Ovary (tissue), 9 donors: ENCODE results near the gene AIFM1. TPM values are rescaled to one million over a fixed set of nuclear protein-coding genes. Genes with fewer than 3 reads are reported as not detected.
A peak's percentile ranks its signal among the peaks of the same experiment; 100 is the strongest.

Source experiments
- DNase-seq, 5 donors: peaks; one replicate each; pipeline ENCODE4 v3.0.0-alpha.2; 2019 to 2020
- H3K27ac ChIP-seq, 2 donors: fragments of 200-600 bp; one replicate each; pipeline versions ENCODE4 v1.5.1 to v1.8.0; 2019 to 2022
- H3K27me3 ChIP-seq: fragments of 200-600 bp; one replicate; pipeline ENCODE4 v1.8.0; 2022
- H3K36me3 ChIP-seq: fragments of 200-600 bp; sonication (generic); one replicate; pipeline ENCODE4 v1.5.1; 2019
- H3K4me1 ChIP-seq: one replicate; pipeline ENCODE4 v1.8.1; 2013; ENCODE audit warnings: mild to moderate bottlenecking, moderate library complexity; ENCODE audit not compliant: insufficient read depth
- H3K4me3 ChIP-seq: fragments of 200-600 bp; sonication (generic); one replicate; pipeline ENCODE4 v1.5.1; 2017
- H3K9me3 ChIP-seq, 2 donors: fragments of 200-600 bp in 1 of 2; sonication (generic) in 1 of 2; one replicate each; pipeline versions ENCODE4 v1.5.1 to v1.8.1; 2013 to 2019; ENCODE audit warnings: mild to moderate bottlenecking in 1 of 2, moderate library complexity in 1 of 2
- CTCF ChIP-seq, 3 donors: fragments of 450-650 bp in 2 of 3; fragments of 200-600 bp in 1 of 3; IDR thresholded peaks; one replicate each; pipeline versions ENCODE4 v1.5.1 to v1.8.0; 2016 to 2022; ENCODE audit warnings: antibody characterized with exemption in 3 of 3, mild to moderate bottlenecking in 1 of 3
- EP300 ChIP-seq: sonication (generic); formaldehyde crosslinking; IDR thresholded peaks from one replicate; pipeline ENCODE4 v1.6.1; 2017; ENCODE audit warnings: antibody characterized with exemption
- POLR2A ChIP-seq: fragments of 450-650 bp; IDR thresholded peaks from one replicate; pipeline ENCODE4 v1.6.1; 2017; ENCODE audit warnings: antibody characterized with exemption, mild to moderate bottlenecking, moderate library complexity
- WGBS, 3 donors: extraction: QIAGEN DNeasy Blood & Tissue Kit in 1 of 3; methylation state at CpG; one replicate each; pipeline versions ENCODE4 v1.1.5 to v1.1.7; 2013 to 2017; 5-methylcytosine and 5-hydroxymethylcytosine counted together
- intact Hi-C, 4 donors: fragments of 100-400 bp; cut with DNase I; formaldehyde crosslinking; loops; one replicate each; pipeline versions ENCODE4 v1.11.0 to v1.15.1; 2022 to 2023
- polyA plus RNA-seq, 2 donors: library from polyadenylated mRNA; stranded (reverse); fragments of 200-250 nt in 1 of 2; fragments of 350-450 nt in 1 of 2; fragmentation: Illumina TruSeq in 1 of 2; extraction: RNeasy Lipid Tissue Mini Kit (QIAGEN cat#74804) in 1 of 2; gene quantifications; one replicate each; pipeline ENCODE4 v1.2.3, GENCODE V29; 2013 to 2014
- total RNA-seq, 7 donors: library from RNA; depleted of rRNA in 2 of 7; stranded (reverse); fragments of >200 nt in 2 of 7; fragmentation: NEBNext Ultra II Directional in 3 of 7; extraction: Animal tissue kit (Norgen Biotek cat#: 25700) in 3 of 7; gene quantifications; one replicate each; pipeline versions ENCODE4 v1.1.0 to v1.2.4, GENCODE V29; 2016 to 2023
- donor health status: DM: no; HTN: no; CAD: no; lungs with moderate emphysema.
- donor health status: DM: no; HTN: no; CAD: no.
- donor health status: Bipolar disorder and iron deficiency.
- donor health status: DM: yes; HTN: yes; CAD: no.
- donor health status: DM: no; HTN: no; CAD: no.
- donor health status: DM: yes; HTN: yes; CAD: no.

The AIFM1 gene
- total and polyA plus RNA-seq, 9 donors = 5.2 to 51.4 (median 20.5) TPM

GRCh38 chrX:130120746-130121504, 44.7 kb downstream of the AIFM1 start:
- intact Hi-C loops = loop anchor here in 1 of 4 donors (2.0 kb wide), 1 partner anchor 40 kb away; no protein-coding TSS in a partner anchor
- H3K4me3 ChIP-seq = peak overlapping the region; percentile 22
- TF ChIP-seq EP300 (no peak), CTCF (IDR thresholded peaks at IDR 0.05) (peak; percentile 60 to 83 (median 74))
- WGBS, 3 donors = 22 to 36% (median 29%) methylated on average over 55 to 58 of the region's 58 CpGs
- no peaks in the 10 kb centered on the region for H3K27me3 ChIP-seq
- DNase-seq = peak; percentile 78 to 86 (median 82)
- H3K9me3 ChIP-seq = no peaks in the 10 kb centered on the region
- peaks cover 6% of the 10 kb centered on the region for H3K4me1 ChIP-seq
- peak overlapping the region; percentile 83 to 84 for H3K27ac ChIP-seq
- no peaks in the 10 kb centered on the region for H3K36me3 ChIP-seq

- WGBS, 3 donors = 47 to 54% (median 47%) methylated on average over 24 to 28 of the region's 28 CpGs
- peak in 1 of 5 donors; percentile 39 for DNase-seq
- Histone ChIP-seq H3K36me3 (no peaks in the 10 kb centered on the region), H3K9me3 (no peaks in the 10 kb centered on the region), H3K27ac (peak overlapping the region; percentile 83 to 84), H3K4me3 (peak overlapping the region; percentile 22), H3K4me1 (peaks cover 6% of the 10 kb centered on the region), H3K27me3 (no peaks in the 10 kb centered on the region)
- TF ChIP-seq POLR2A (no peak), CTCF (IDR thresholded peaks at IDR 0.05) (no peak), EP300 (no peak)
- intact Hi-C loops = loop anchor here in 1 of 4 donors (2.0 kb wide), 1 partner anchor 40 kb away; no protein-coding TSS in a partner anchor
These were observed 45.3 kb downstream of the AIFM1 start for GRCh38 chrX:130120321-130120731.

- 44 to 52% (median 46%) methylated on average over 14 of the region's 14 CpGs for whole genome bisulfite sequencing, 3 donors
- TF ChIP-seq POLR2A = no peak
- TF ChIP-seq CTCF (IDR thresholded peaks at IDR 0.05) = no peak
- no peak for TF ChIP-seq EP300
These were observed 46.2 kb downstream of the AIFM1 start for GRCh38 chrX:130119312-130119898.

GRCh38 chrX:130118441-130119311, 47.0 kb downstream of the AIFM1 start:
- intact Hi-C loops = no loop called here
- Histone ChIP-seq H3K4me3 (no peak overlapping the region), H3K27ac (peak overlapping the region in 1 of 2 donors; percentile 68), H3K36me3 (no peaks in the 10 kb centered on the region), H3K27me3 (no peaks in the 10 kb centered on the region), H3K4me1 (peaks cover 6% of the 10 kb centered on the region), H3K9me3 (no peaks in the 10 kb centered on the region)
- DNase-seq = peak in 4 of 5 donors; percentile 54 to 68 (median 62)
- TF ChIP-seq CTCF (IDR thresholded peaks at IDR 0.05) = no peak
- no peak for TF ChIP-seq POLR2A
- no peak for TF ChIP-seq EP300
- WGBS, 3 donors = 39 to 60% (median 44%) methylated on average over 21 of the region's 21 CpGs

More at GRCh38 chrX:130119312-130119898, 46.2 kb downstream of the AIFM1 start:
- Histone ChIP-seq H3K4me1 (peaks cover 6% of the 10 kb centered on the region), H3K36me3 (no peaks in the 10 kb centered on the region), H3K4me3 (no peak overlapping the region), H3K9me3 (no peaks in the 10 kb centered on the region), H3K27me3 (no peaks in the 10 kb centered on the region), H3K27ac (peak overlapping the region in 1 of 2 donors; percentile 84)
- intact Hi-C loops = no loop called here
- DNase-seq = no peak
